Measurements from ENCODE around the gene PBX3. TPM values are rescaled to one million over a fixed set of nuclear protein-coding genes. Genes with fewer than 3 reads are reported as not detected.
A peak's percentile ranks its signal among the peaks of the same experiment; 100 is the strongest.

The PBX3 gene
- polyA plus RNA-seq, 4 donors, result 2.5 to 14.4 (median 6.4) TPM

DNA sequence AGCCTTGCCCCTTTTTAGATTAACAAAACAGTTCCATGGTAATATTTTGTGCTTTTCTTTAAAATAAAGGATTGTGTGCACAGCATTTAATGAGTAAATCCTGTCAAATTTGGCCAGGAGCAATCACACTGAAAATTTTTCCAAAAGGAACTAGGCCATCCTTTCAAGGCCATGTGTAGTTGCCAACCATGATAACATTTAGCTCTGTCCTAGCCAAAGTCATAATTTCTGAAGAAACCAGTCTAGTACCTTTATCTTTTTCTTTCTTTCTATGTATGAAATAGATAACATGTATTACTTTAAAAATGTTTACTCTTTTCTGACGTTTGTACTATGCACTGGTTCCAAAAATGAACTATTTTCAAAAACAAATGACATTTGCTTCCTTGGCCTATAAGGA is 143.7 kb downstream of the PBX3 start:
- no peaks in the 10 kb centered on the region for H3K36me3 ChIP-seq (ENCODE audit: control insufficient read depth in 3 of 3, insufficient read depth in 2 of 3, low read depth in 1 of 3, low read length in 3 of 3)
- 60 to 67% (median 67%) methylated on average over 1 of the region's 1 CpG for WGBS, 3 donors
- H3K4me1 ChIP-seq (ENCODE audit: control insufficient read depth in 3 of 3, insufficient read depth in 2 of 3, low read depth in 1 of 3, low read length in 2 of 3), result no peaks in the 10 kb centered on the region
- no peak for FAIRE-seq
- DNase-seq, result no peak
- no peak overlapping the region for H3K27ac ChIP-seq (ENCODE audit: low read depth in 1 of 3, low read length in 2 of 3)
- H3K27me3 ChIP-seq (ENCODE audit: control insufficient read depth in 3 of 3, insufficient read depth in 3 of 3, low read length in 3 of 3), result peaks cover 0 to 12% (median 0%) of the 10 kb centered on the region in 3 donors
- H3K4me3 ChIP-seq (ENCODE audit: low read depth in 1 of 3, low read length in 3 of 3), result no peak overlapping the region
- no peaks in the 10 kb centered on the region for H3K9me3 ChIP-seq (ENCODE audit: control insufficient read depth in 2 of 2, insufficient read depth in 1 of 2, low read depth in 1 of 2, low read length in 1 of 2)

DNA sequence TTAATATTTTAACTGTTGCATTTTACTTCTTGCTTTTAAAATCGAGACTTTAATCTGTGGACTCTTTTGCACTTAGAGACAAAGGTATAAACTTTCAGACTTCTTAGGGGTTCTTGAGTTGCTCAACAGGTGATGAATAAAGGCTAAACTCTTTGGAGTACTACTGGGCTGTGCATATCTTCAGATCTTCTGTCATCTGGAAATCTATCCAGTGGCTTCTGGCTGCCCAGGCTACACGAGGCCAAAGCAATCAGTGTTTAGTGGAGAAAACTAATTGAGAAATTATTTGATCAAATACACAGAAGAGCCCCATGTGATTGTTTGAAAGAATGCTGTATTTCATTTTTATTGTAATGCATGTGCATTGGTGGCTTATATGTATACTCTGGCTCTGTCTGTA is 146.1 kb downstream of the PBX3 start:
- Histone ChIP-seq H3K27me3 (ENCODE audit: control insufficient read depth in 3 of 3, insufficient read depth in 3 of 3, low read length in 3 of 3) (peaks cover 0 to 12% (median 0%) of the 10 kb centered on the region in 3 donors), H3K9me3 (ENCODE audit: control insufficient read depth in 2 of 2, insufficient read depth in 1 of 2, low read depth in 1 of 2, low read length in 1 of 2) (no peaks in the 10 kb centered on the region), H3K36me3 (ENCODE audit: control insufficient read depth in 3 of 3, insufficient read depth in 2 of 3, low read depth in 1 of 3, low read length in 3 of 3) (no peaks in the 10 kb centered on the region), H3K4me1 (ENCODE audit: control insufficient read depth in 3 of 3, insufficient read depth in 2 of 3, low read depth in 1 of 3, low read length in 2 of 3) (no peaks in the 10 kb centered on the region), H3K4me3 (ENCODE audit: low read depth in 1 of 3, low read length in 3 of 3) (no peak overlapping the region), H3K27ac (ENCODE audit: low read depth in 1 of 3, low read length in 2 of 3) (no peak overlapping the region)
- FAIRE-seq, result no peak
- no peak for DNase-seq
- 69 to 77% (median 73%) methylated on average over 2 of the region's 2 CpGs for WGBS, 3 donors

- H3K27me3 ChIP-seq (ENCODE audit: control insufficient read depth in 3 of 3, insufficient read depth in 3 of 3, low read length in 3 of 3), result peaks cover 0 to 5% (median 0%) of the 10 kb centered on the region in 3 donors
- FAIRE-seq (no peak), DNase-seq (peak in 1 of 2 donors; percentile 24)
- 68 to 79% (median 75%) methylated on average over 3 of the region's 3 CpGs for WGBS, 3 donors
- H3K27ac ChIP-seq (ENCODE audit: low read depth in 1 of 3, low read length in 2 of 3), result no peak overlapping the region
- H3K36me3 ChIP-seq (ENCODE audit: control insufficient read depth in 3 of 3, insufficient read depth in 2 of 3, low read depth in 1 of 3, low read length in 3 of 3), result no peaks in the 10 kb centered on the region
- H3K4me3 ChIP-seq (ENCODE audit: low read depth in 1 of 3, low read length in 3 of 3), result no peak overlapping the region
- H3K9me3 ChIP-seq (ENCODE audit: control insufficient read depth in 2 of 2, insufficient read depth in 1 of 2, low read depth in 1 of 2, low read length in 1 of 2), result no peaks in the 10 kb centered on the region
- H3K4me1 ChIP-seq (ENCODE audit: control insufficient read depth in 3 of 3, insufficient read depth in 2 of 3, low read depth in 1 of 3, low read length in 2 of 3), result no peaks in the 10 kb centered on the region
These were observed 147.4 kb downstream of the PBX3 start for GRCh38 chr9:125894566-125894965.

DNA sequence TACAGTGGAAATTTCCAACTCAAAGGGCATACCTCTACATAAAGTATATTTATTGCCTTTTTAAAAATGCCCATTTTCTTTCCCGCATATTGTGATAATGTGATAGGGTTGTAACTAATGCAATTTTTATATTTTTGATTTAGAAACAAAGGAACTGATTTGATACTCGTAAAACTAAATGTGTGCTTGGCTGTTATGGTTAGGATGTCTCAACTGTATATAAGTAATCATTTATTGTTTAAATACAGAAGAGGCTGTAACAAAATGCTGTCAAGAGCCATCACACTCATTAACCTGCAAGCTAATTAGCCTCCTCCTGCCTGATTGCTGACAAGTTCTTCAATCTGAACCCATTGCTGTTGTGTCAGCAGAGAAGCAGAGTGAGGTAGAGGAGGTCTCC is 149.2 kb downstream of the PBX3 start:
- FAIRE-seq (no peak), DNase-seq (no peak)
- H3K4me1 ChIP-seq (ENCODE audit: control insufficient read depth in 3 of 3, insufficient read depth in 2 of 3, low read depth in 1 of 3, low read length in 2 of 3), result no peaks in the 10 kb centered on the region
- no peaks in the 10 kb centered on the region for H3K9me3 ChIP-seq (ENCODE audit: control insufficient read depth in 2 of 2, insufficient read depth in 1 of 2, low read depth in 1 of 2, low read length in 1 of 2)
- no peak overlapping the region for H3K4me3 ChIP-seq (ENCODE audit: low read depth in 1 of 3, low read length in 3 of 3)
- H3K36me3 ChIP-seq (ENCODE audit: control insufficient read depth in 3 of 3, insufficient read depth in 2 of 3, low read depth in 1 of 3, low read length in 3 of 3), result no peaks in the 10 kb centered on the region
- WGBS, 3 donors, result 94 to 95% (median 94%) methylated on average over 2 of the region's 2 CpGs
- H3K27me3 ChIP-seq (ENCODE audit: control insufficient read depth in 3 of 3, insufficient read depth in 3 of 3, low read length in 3 of 3), result no peaks in the 10 kb centered on the region
- no peak overlapping the region for H3K27ac ChIP-seq (ENCODE audit: low read depth in 1 of 3, low read length in 2 of 3)

GRCh38 chr9:125896964-125897363 is 149.8 kb downstream of the PBX3 start:
- no peak overlapping the region for H3K4me3 ChIP-seq (ENCODE audit: low read depth in 1 of 3, low read length in 3 of 3)
- no peaks in the 10 kb centered on the region for H3K36me3 ChIP-seq (ENCODE audit: control insufficient read depth in 3 of 3, insufficient read depth in 2 of 3, low read depth in 1 of 3, low read length in 3 of 3)
- no peaks in the 10 kb centered on the region for H3K4me1 ChIP-seq (ENCODE audit: control insufficient read depth in 3 of 3, insufficient read depth in 2 of 3, low read depth in 1 of 3, low read length in 2 of 3)
- 92 to 93% (median 93%) methylated on average over 2 of the region's 2 CpGs for WGBS, 3 donors
- no peaks in the 10 kb centered on the region for H3K27me3 ChIP-seq (ENCODE audit: control insufficient read depth in 3 of 3, insufficient read depth in 3 of 3, low read length in 3 of 3)
- peak; percentile 23 for FAIRE-seq
- no peaks in the 10 kb centered on the region for H3K9me3 ChIP-seq (ENCODE audit: control insufficient read depth in 2 of 2, insufficient read depth in 1 of 2, low read depth in 1 of 2, low read length in 1 of 2)
- H3K27ac ChIP-seq (ENCODE audit: low read depth in 1 of 3, low read length in 2 of 3), result no peak overlapping the region
- DNase-seq, result no peak

GRCh38 chr9:125897481-125897880 is 150.3 kb downstream of the PBX3 start:
- Histone ChIP-seq H3K9me3 (ENCODE audit: control insufficient read depth in 2 of 2, insufficient read depth in 1 of 2, low read depth in 1 of 2, low read length in 1 of 2) (no peaks in the 10 kb centered on the region), H3K4me1 (ENCODE audit: control insufficient read depth in 3 of 3, insufficient read depth in 2 of 3, low read depth in 1 of 3, low read length in 2 of 3) (no peaks in the 10 kb centered on the region), H3K27ac (ENCODE audit: low read depth in 1 of 3, low read length in 2 of 3) (no peak overlapping the region), H3K36me3 (ENCODE audit: control insufficient read depth in 3 of 3, insufficient read depth in 2 of 3, low read depth in 1 of 3, low read length in 3 of 3) (no peaks in the 10 kb centered on the region), H3K4me3 (ENCODE audit: low read depth in 1 of 3, low read length in 3 of 3) (no peak overlapping the region), H3K27me3 (ENCODE audit: control insufficient read depth in 3 of 3, insufficient read depth in 3 of 3, low read length in 3 of 3) (no peaks in the 10 kb centered on the region)
- no peak for DNase-seq
- no peak for FAIRE-seq
- 90 to 97% (median 94%) methylated on average over 2 of the region's 2 CpGs for WGBS, 3 donors

GRCh38 chr9:125902214-125902613 is 155.0 kb downstream of the PBX3 start:
- no peaks in the 10 kb centered on the region for H3K9me3 ChIP-seq (ENCODE audit: control insufficient read depth in 2 of 2, insufficient read depth in 1 of 2, low read depth in 1 of 2, low read length in 1 of 2)
- no peak overlapping the region for H3K4me3 ChIP-seq (ENCODE audit: low read depth in 1 of 3, low read length in 3 of 3)
- H3K27ac ChIP-seq (ENCODE audit: low read depth in 1 of 3, low read length in 2 of 3), result no peak overlapping the region
- no peaks in the 10 kb centered on the region for H3K4me1 ChIP-seq (ENCODE audit: control insufficient read depth in 3 of 3, insufficient read depth in 2 of 3, low read depth in 1 of 3, low read length in 2 of 3)
- FAIRE-seq (no peak), DNase-seq (no peak)
- no peaks in the 10 kb centered on the region for H3K36me3 ChIP-seq (ENCODE audit: control insufficient read depth in 3 of 3, insufficient read depth in 2 of 3, low read depth in 1 of 3, low read length in 3 of 3)
- whole genome bisulfite sequencing, 3 donors, result 83 to 95% (median 90%) methylated on average over 3 of the region's 3 CpGs
- no peaks in the 10 kb centered on the region for H3K27me3 ChIP-seq (ENCODE audit: control insufficient read depth in 3 of 3, insufficient read depth in 3 of 3, low read length in 3 of 3)

GRCh38 chr9:125902831-125903512 is 155.8 kb downstream of the PBX3 start:
- DNase-seq (no peak), FAIRE-seq (no peak)
- Histone ChIP-seq H3K4me1 (ENCODE audit: control insufficient read depth in 3 of 3, insufficient read depth in 2 of 3, low read depth in 1 of 3, low read length in 2 of 3) (no peaks in the 10 kb centered on the region), H3K36me3 (ENCODE audit: control insufficient read depth in 3 of 3, insufficient read depth in 2 of 3, low read depth in 1 of 3, low read length in 3 of 3) (no peaks in the 10 kb centered on the region), H3K9me3 (ENCODE audit: control insufficient read depth in 2 of 2, insufficient read depth in 1 of 2, low read depth in 1 of 2, low read length in 1 of 2) (no peaks in the 10 kb centered on the region), H3K27ac (ENCODE audit: low read depth in 1 of 3, low read length in 2 of 3) (no peak overlapping the region), H3K27me3 (ENCODE audit: control insufficient read depth in 3 of 3, insufficient read depth in 3 of 3, low read length in 3 of 3) (no peaks in the 10 kb centered on the region), H3K4me3 (ENCODE audit: low read depth in 1 of 3, low read length in 3 of 3) (no peak overlapping the region)
- 86 to 98% (median 94%) methylated on average over 2 of the region's 2 CpGs for WGBS, 3 donors

Measured in small intestine (tissue), 7 donors.